Measurements from ENCODE around the gene NSF.
"Not testable (repeated sequence)": the region's sequence is repeated elsewhere in the genome, so short reads cannot be mapped to it uniquely, and the experiment has no call there.

- not testable (repeated sequence) for TF ChIP-seq CTCF, POLR2A (IDR thresholded peaks at IDR 0.05)
These were observed 106.1 kb downstream of the NSF start for GRCh38 chr17:46696522-46696921.
